ENCODE data around the gene RPL9. TPM values are rescaled to one million over a fixed set of nuclear protein-coding genes. Genes with fewer than 3 reads are reported as not detected.
"Not testable (repeated sequence)": the region's sequence is repeated elsewhere in the genome, so short reads cannot be mapped to it uniquely, and the experiment has no call there.

The RPL9 gene
- total RNA-seq, 2 donors from 2014 or later = 1,080 to 1,082 TPM

GRCh38 chr4:39435659-39436563 lies 22.8 kb downstream of the RPL9 start:
- DNase-seq (no peak), ATAC-seq (peak in 1 of 2 donors; percentile 56)
- intact Hi-C loops (cut with DNase I) = no loop called here

GRCh38 chr4:39433878-39434492 lies 24.7 kb downstream of the RPL9 start:
- DNase-seq (no peak), ATAC-seq (no peak)
- intact Hi-C loops (cut with DNase I) = no loop called here

- no peak for ATAC-seq
- DNase-seq = no peak
- intact Hi-C loops (cut with DNase I) = no loop called here
Observed at GRCh38 chr4:39429476-39430334, 29.0 kb downstream of the RPL9 start.

- no peak for DNase-seq
- no peak for ATAC-seq
- intact Hi-C loops (cut with DNase I) = no loop called here
Observed at GRCh38 chr4:39427520-39428114, 31.1 kb downstream of the RPL9 start.

DNA sequence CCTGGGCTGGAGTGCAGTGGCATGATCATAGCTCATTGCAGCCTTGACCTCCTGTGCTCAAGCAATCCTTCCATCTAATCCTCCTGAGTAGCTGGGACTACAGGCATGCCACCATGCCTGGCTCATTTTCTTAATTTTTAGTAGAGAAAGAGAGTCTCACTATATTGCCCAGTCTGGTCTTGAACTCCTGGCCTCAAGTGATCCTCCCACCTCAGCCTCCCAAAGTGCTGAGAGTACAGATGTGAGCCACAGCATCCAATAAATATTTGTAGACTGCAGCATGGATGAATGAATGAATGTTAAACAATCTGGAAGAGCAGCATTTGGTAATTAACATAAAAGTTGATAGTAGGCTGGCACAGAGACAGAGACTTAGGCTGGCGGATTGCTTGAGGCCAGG lies 32.0 kb downstream of the RPL9 start:
- ATAC-seq = no peak
- DNase-seq = no peak
- intact Hi-C loops (cut with DNase I) = no loop called here

GRCh38 chr4:39425297-39425696 lies 33.4 kb downstream of the RPL9 start:
- DNase-seq; intact Hi-C loops (cut with DNase I); ATAC-seq: not testable (repeated sequence)

- intact Hi-C loops (cut with DNase I) = no loop called here
- DNase-seq = no peak
- no peak for ATAC-seq
Observed at GRCh38 chr4:39422247-39422646, 36.5 kb downstream of the RPL9 start.

DNA sequence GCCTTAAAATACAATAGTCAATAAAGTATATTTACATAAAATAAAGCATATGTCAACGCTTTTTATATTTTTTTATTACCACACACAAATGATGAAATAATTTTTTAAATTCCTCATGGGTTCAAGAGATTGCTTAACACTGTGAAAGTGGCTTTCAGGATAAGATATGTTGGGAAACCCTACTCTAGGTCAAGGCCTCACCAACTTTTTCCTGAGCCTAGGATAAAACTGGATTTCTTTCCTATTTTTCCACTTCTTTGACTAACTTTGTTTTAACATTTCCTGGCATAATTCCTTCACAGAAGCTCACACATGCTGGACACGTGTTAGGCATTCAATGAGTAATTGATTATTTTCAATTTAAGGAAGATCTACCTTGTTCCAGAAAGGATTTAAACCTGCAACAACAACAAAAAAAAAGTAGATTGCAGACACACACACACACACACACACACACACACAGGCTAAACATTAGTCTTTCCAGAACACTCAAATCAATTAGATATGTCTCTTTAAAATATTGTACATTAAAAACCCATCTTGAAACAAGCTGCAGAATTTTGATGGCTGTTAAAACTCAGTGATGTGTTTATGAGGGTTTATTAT lies 42.9 kb downstream of the RPL9 start:
- DNase-seq (no peak), ATAC-seq (no peak)
- intact Hi-C loops (cut with DNase I) = no loop called here

GRCh38 chr4:39411561-39411960 lies 47.2 kb downstream of the RPL9 start:
- intact Hi-C loops (cut with DNase I); ATAC-seq; DNase-seq: not testable (repeated sequence)

GRCh38 chr4:39410415-39410814 lies 48.3 kb downstream of the RPL9 start:
- intact Hi-C loops (cut with DNase I) = no loop called here
- ATAC-seq (peak in 1 of 2 donors; percentile 44), DNase-seq (no peak)

DNA sequence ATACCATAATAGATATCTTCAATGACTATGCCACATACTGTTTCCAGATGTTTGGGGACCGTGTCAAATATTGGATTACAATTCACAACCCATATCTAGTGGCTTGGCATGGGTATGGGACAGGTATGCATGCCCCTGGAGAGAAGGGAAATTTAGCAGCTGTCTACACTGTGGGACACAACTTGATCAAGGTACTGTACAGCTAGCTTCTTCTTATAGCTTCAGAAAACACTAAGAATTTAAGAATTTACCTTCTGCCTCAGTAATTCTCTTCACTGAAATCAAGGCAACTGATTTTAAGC lies 51.2 kb downstream of the RPL9 start:
- no peak for DNase-seq
- intact Hi-C loops (cut with DNase I) = no loop called here
- no peak for ATAC-seq

GRCh38 chr4:39406763-39407583 lies 51.7 kb downstream of the RPL9 start, which contains the start of gene KLB:
Gene KLB (plus strand): TSS chr4:39406930. CDS start chr4:39406950, 20 bp downstream.
- no peak for DNase-seq
- no peak for ATAC-seq
- intact Hi-C loops (cut with DNase I) = no loop called here

Small RNA genes lying within 50 kb of the gene (microRNA-seq; reads per million reads assigned to microRNA genes)
- gene MIR5591 = 0 reads per million in 2 donors

Other genes with a start within 250 kb of the RPL9 start
- 10 to 100 TPM; 25.8 to 26.3 TPM for gene RFC1, start 92.6 kb downstream of the RPL9 start, total RNA-seq
- gene KLB, start 52.0 kb downstream of the RPL9 start, total RNA-seq = 1 to 10 TPM; 1.7 to 5.0 TPM
- gene LIAS, start 134 bp upstream of the RPL9 start, total RNA-seq = 10 to 100 TPM; 16.7 to 24.1 TPM
- 10 to 100 TPM; 28.7 to 40.6 TPM for gene UGDH, start 68.5 kb upstream of the RPL9 start, total RNA-seq
- gene SMIM14, start 179.9 kb upstream of the RPL9 start, total RNA-seq = 10 to 100 TPM; 21.7 to 22.3 TPM
- gene UBE2K, start 239.2 kb upstream of the RPL9 start, total RNA-seq = 10 to 100 TPM; 52.2 to 60.9 TPM

Measured in left cardiac atrium (tissue), 4 donors.